ENCODE measurements around the gene CCDC185.

CCDC185 gene

GRCh38 chr1:223348439-223348838, 44.8 kb upstream of the CCDC185 start:
- TF ChIP-seq CTCF (IDR thresholded peaks at IDR 0.05; ENCODE audit: insufficient read depth, missing control alignments) = no peak
- DNase-seq (ENCODE audit: insufficient read length, low spot score) = no peak
- FAIRE-seq = no peak

- no peak for FAIRE-seq
- no peak for TF ChIP-seq CTCF (IDR thresholded peaks at IDR 0.05; ENCODE audit: insufficient read depth, missing control alignments)
These were observed 44.0 kb upstream of the CCDC185 start for GRCh38 chr1:223349241-223349640.

GRCh38 chr1:223350361-223350908, 42.8 kb upstream of the CCDC185 start:
- TF ChIP-seq CTCF (IDR thresholded peaks at IDR 0.05; ENCODE audit: insufficient read depth, missing control alignments) = no peak
- no peak for DNase-seq (ENCODE audit: insufficient read length, low spot score)
- no peak for FAIRE-seq

More at GRCh38 chr1:223349241-223349640, 44.0 kb upstream of the CCDC185 start:
- DNase-seq (ENCODE audit: insufficient read length, low spot score) = no peak

- no peak for FAIRE-seq
- DNase-seq (ENCODE audit: insufficient read length, low spot score) = no peak
- no peak for TF ChIP-seq CTCF (IDR thresholded peaks at IDR 0.05; ENCODE audit: insufficient read depth, missing control alignments)
These were observed 40.3 kb upstream of the CCDC185 start for GRCh38 chr1:223352944-223353343.

- DNase-seq (ENCODE audit: insufficient read length, low spot score) (no peak), FAIRE-seq (no peak)
- TF ChIP-seq CTCF (IDR thresholded peaks at IDR 0.05; ENCODE audit: insufficient read depth, missing control alignments) = no peak
These were observed 39.3 kb upstream of the CCDC185 start for GRCh38 chr1:223353939-223354338.

- DNase-seq (ENCODE audit: insufficient read length, low spot score) (no peak), FAIRE-seq (no peak)
- TF ChIP-seq CTCF (IDR thresholded peaks at IDR 0.05; ENCODE audit: insufficient read depth, missing control alignments) = no peak
These were observed 37.5 kb upstream of the CCDC185 start for GRCh38 chr1:223355699-223356098.

- TF ChIP-seq CTCF (IDR thresholded peaks at IDR 0.05; ENCODE audit: insufficient read depth, missing control alignments) = no peak
- DNase-seq (ENCODE audit: insufficient read length, low spot score) (no peak), FAIRE-seq (no peak)
These were observed 34.4 kb upstream of the CCDC185 start for GRCh38 chr1:223358826-223359225.

Measured in D721Med (cell line).